Activated CD8-positive, alpha-beta memory T cell treated with anti-CD3 and anti-CD28 coated beads, Interleukin-2, amount 10 ng/mL, durations not matched to agents 7 days and 5 days (primary cell): Measurements from ENCODE around the gene NRCAM. TPM values are rescaled to one million over a fixed set of nuclear protein-coding genes. Genes with fewer than 3 reads are reported as not detected.

Source experiments
- ATAC-seq: fragments of 150-1000 bp; cut with Tn5 transposase; one replicate; pipeline ENCODE4 v1.10.0; 2021; ENCODE audit warnings: moderate library complexity
- CTCF ChIA-PET: fragments of 350-600 bp; sonication (Branson Sonifier 250); formaldehyde crosslinking; loops from one replicate; lab custom pipeline; 2021; ENCODE audit warnings: antibody characterized with exemption; lab: Charles Lee
- DNase-seq: peaks from one replicate; pipeline ENCODE4 v3.0.0-alpha.2; 2020
- H3K27ac Mint-ChIP-seq: one replicate; pipeline ENCODE4 v1.8.0; 2021; ENCODE audit warnings: mild to moderate bottlenecking, mixed read lengths
- H3K27me3 Mint-ChIP-seq: one replicate; pipeline ENCODE4 v1.8.0; 2021; ENCODE audit warnings: mixed read lengths
- H3K36me3 Mint-ChIP-seq: one replicate; pipeline ENCODE4 v1.8.0; 2021; ENCODE audit warnings: mild to moderate bottlenecking, mixed read lengths
- H3K4me1 Mint-ChIP-seq: one replicate; pipeline ENCODE4 v1.8.0; 2021; ENCODE audit warnings: mixed read lengths
- H3K4me3 Mint-ChIP-seq: one replicate; pipeline ENCODE4 v1.8.0; 2021; ENCODE audit warnings: mild to moderate bottlenecking, moderate library complexity, mixed read lengths
- H3K9me3 Mint-ChIP-seq: one replicate; pipeline ENCODE4 v1.8.0; 2022; ENCODE audit warnings: low read depth, mixed read lengths
- total RNA-seq, 2 experiments: library from RNA; stranded (reverse); gene quantifications; one replicate each; pipeline ENCODE4 v1.2.3, GENCODE V29; 2021

NRCAM gene
- total RNA-seq, 2 experiments from 2014 or later = 0.35 TPM; not detected in 1

GRCh38 chr7:108327353-108327752 lies 128.9 kb downstream of the NRCAM start:
- Mint-ChIP-seq H3K9me3 (no peaks in the 10 kb centered on the region), H3K27me3 (peaks cover 4% of the 10 kb centered on the region), H3K36me3 (no peaks in the 10 kb centered on the region), H3K4me1 (peaks cover 2% of the 10 kb centered on the region), H3K4me3 (no peak overlapping the region), H3K27ac (no peak overlapping the region)
- no peak for ATAC-seq
- DNase-seq = no peak
- CTCF ChIA-PET = no interaction called here

GRCh38 chr7:108326938-108327337 lies 129.3 kb downstream of the NRCAM start:
- H3K36me3 Mint-ChIP-seq = no peaks in the 10 kb centered on the region
- H3K27me3 Mint-ChIP-seq = peaks cover 4% of the 10 kb centered on the region
- H3K4me1 Mint-ChIP-seq = peaks cover 2% of the 10 kb centered on the region
- H3K27ac Mint-ChIP-seq = no peak overlapping the region
- no peak for ATAC-seq
- DNase-seq = no peak
- H3K9me3 Mint-ChIP-seq = no peaks in the 10 kb centered on the region
- no peak overlapping the region for H3K4me3 Mint-ChIP-seq
- CTCF ChIA-PET = no interaction called here

DNA sequence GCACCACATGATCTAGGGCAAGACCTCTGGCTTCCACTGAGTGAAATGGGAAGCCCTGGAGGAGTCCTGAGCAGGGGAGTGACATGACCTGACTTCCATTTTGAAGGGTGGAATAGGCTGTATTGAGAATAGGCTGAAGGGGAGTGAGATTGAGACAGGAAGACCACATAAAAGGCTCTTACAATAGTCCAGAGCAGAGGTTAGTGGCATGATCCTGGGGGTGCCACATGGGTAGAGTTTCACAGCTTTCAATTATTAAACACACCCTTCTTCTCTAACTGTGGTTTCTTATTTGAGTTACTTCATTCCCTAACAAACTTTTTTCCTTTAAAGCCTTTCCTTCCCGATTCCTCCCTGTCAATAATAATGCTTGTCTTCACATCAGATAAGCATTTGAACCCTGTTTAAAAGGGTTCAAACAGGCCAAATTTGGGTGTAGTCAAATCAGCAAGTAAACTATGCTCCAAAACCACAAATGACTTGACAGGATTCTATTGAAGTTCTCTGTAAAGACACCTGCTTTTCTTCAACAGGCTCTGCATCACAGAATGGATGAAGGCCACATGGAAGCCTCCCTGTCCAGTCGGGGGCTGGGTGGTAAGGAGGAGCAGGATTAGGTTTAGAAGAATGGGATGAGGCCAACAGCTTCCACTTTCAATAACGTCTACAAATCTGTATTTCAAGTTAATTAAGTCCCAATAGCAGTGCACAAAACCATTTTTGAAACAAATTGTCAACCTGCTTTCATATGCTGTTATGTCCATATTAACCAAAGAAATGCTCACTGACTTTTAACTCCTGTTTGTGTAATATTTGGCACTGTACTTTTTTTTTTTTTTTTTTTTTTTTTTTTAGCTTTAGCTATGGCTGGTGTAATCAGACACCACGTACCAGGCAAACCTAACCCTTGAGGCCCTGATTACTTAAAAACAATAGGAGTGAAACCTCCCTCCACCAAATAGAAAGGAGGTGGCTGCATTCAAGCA lies 131.9 kb downstream of the NRCAM start:
- Mint-ChIP-seq H3K36me3 (no peaks in the 10 kb centered on the region), H3K27ac (no peak overlapping the region), H3K27me3 (peaks cover 4% of the 10 kb centered on the region), H3K4me3 (no peak overlapping the region), H3K9me3 (no peaks in the 10 kb centered on the region), H3K4me1 (peaks cover 2% of the 10 kb centered on the region)
- CTCF ChIA-PET = no interaction called here
- DNase-seq (no peak), ATAC-seq (no peak)

- DNase-seq (no peak), ATAC-seq (no peak)
- H3K4me3 Mint-ChIP-seq = no peak overlapping the region
- H3K36me3 Mint-ChIP-seq = no peaks in the 10 kb centered on the region
- no peak overlapping the region for H3K27ac Mint-ChIP-seq
- no peaks in the 10 kb centered on the region for H3K9me3 Mint-ChIP-seq
- peaks cover 2% of the 10 kb centered on the region for H3K4me1 Mint-ChIP-seq
- H3K27me3 Mint-ChIP-seq = peaks cover 4% of the 10 kb centered on the region
- CTCF ChIA-PET = no interaction called here
Observed at GRCh38 chr7:108322925-108323832, 133.1 kb downstream of the NRCAM start.

- H3K36me3 Mint-ChIP-seq = no peaks in the 10 kb centered on the region
- no peaks in the 10 kb centered on the region for H3K9me3 Mint-ChIP-seq
- no peaks in the 10 kb centered on the region for H3K4me1 Mint-ChIP-seq
- H3K4me3 Mint-ChIP-seq = no peak overlapping the region
- CTCF ChIA-PET = no interaction called here
- ATAC-seq (no peak), DNase-seq (no peak)
- H3K27me3 Mint-ChIP-seq = peaks cover 4% of the 10 kb centered on the region
- no peak overlapping the region for H3K27ac Mint-ChIP-seq
Observed at GRCh38 chr7:108322046-108322445, 134.2 kb downstream of the NRCAM start.

- no peak overlapping the region for H3K27ac Mint-ChIP-seq
- H3K4me1 Mint-ChIP-seq = no peaks in the 10 kb centered on the region
- ATAC-seq (no peak), DNase-seq (no peak)
- H3K9me3 Mint-ChIP-seq = no peaks in the 10 kb centered on the region
- no peaks in the 10 kb centered on the region for H3K36me3 Mint-ChIP-seq
- CTCF ChIA-PET = no interaction called here
- H3K27me3 Mint-ChIP-seq = peaks cover 4% of the 10 kb centered on the region
- H3K4me3 Mint-ChIP-seq = no peak overlapping the region
Observed at GRCh38 chr7:108321359-108321758, 134.9 kb downstream of the NRCAM start.

- Mint-ChIP-seq H3K9me3 (no peaks in the 10 kb centered on the region), H3K36me3 (no peaks in the 10 kb centered on the region), H3K4me3 (no peak overlapping the region), H3K4me1 (no peaks in the 10 kb centered on the region), H3K27ac (no peak overlapping the region), H3K27me3 (no peaks in the 10 kb centered on the region)
- no peak for ATAC-seq
- CTCF ChIA-PET = no interaction called here
- DNase-seq = no peak
Observed at GRCh38 chr7:108316708-108317107, 139.5 kb downstream of the NRCAM start.

DNA sequence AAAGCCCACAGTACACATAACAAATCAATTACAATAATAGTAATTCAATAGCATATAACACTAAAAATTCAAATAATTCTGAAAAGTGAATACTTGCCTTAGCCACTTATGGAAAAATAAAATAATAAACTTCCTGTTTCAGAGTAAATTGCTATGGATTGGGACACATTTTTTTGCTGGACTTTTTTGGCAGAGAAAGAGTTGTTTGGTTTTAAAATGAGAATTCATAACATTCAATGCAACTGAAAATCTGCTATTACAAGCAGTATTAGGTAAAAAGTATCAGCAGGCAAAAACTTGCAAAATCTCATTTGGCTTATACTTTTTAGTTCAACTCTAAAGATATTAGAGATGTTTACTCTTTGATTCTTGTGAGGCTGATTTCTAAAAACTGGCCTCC lies 141.7 kb downstream of the NRCAM start:
- no peak overlapping the region for H3K4me3 Mint-ChIP-seq
- H3K27ac Mint-ChIP-seq = no peak overlapping the region
- DNase-seq (no peak), ATAC-seq (no peak)
- peaks cover 3% of the 10 kb centered on the region for H3K27me3 Mint-ChIP-seq
- no peaks in the 10 kb centered on the region for H3K4me1 Mint-ChIP-seq
- no peaks in the 10 kb centered on the region for H3K36me3 Mint-ChIP-seq
- CTCF ChIA-PET = no interaction called here
- H3K9me3 Mint-ChIP-seq = no peaks in the 10 kb centered on the region

- Mint-ChIP-seq H3K27me3 (peaks cover 3% of the 10 kb centered on the region), H3K4me1 (no peaks in the 10 kb centered on the region), H3K27ac (no peak overlapping the region), H3K36me3 (no peaks in the 10 kb centered on the region), H3K4me3 (no peak overlapping the region), H3K9me3 (no peaks in the 10 kb centered on the region)
- DNase-seq = no peak
- no peak for ATAC-seq
- CTCF ChIA-PET = no interaction called here
Observed at GRCh38 chr7:108314049-108314448, 142.2 kb downstream of the NRCAM start.

DNA sequence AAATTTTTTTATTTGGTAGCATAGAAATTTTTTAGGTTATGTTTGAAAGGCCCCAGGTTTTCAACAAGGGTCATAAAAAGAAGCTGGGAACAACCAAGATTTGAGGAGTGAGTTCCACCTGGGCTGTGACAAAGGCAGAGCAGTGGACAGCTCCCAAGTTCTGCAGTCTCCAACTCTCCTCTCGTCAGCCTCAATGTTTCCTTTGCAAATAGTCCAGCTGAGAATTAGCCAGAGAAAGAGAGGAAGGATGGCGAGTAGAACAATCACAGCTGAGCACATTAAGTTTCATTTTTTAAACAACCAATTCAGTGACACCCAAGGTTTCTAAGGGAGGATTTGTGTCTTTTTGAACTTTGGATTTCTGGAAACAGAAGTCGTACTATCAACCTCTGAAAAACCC lies 143.2 kb downstream of the NRCAM start:
- Mint-ChIP-seq H3K27me3 (peaks cover 6% of the 10 kb centered on the region), H3K36me3 (no peaks in the 10 kb centered on the region), H3K4me1 (no peaks in the 10 kb centered on the region), H3K4me3 (no peak overlapping the region), H3K9me3 (no peaks in the 10 kb centered on the region), H3K27ac (no peak overlapping the region)
- DNase-seq (no peak), ATAC-seq (no peak)
- CTCF ChIA-PET = no interaction called here

GRCh38 chr7:108311446-108312168 lies 144.6 kb downstream of the NRCAM start:
- no peak overlapping the region for H3K27ac Mint-ChIP-seq
- ATAC-seq (no peak), DNase-seq (no peak)
- no peaks in the 10 kb centered on the region for H3K9me3 Mint-ChIP-seq
- no peak overlapping the region for H3K4me3 Mint-ChIP-seq
- H3K36me3 Mint-ChIP-seq = no peaks in the 10 kb centered on the region
- CTCF ChIA-PET = no interaction called here
- peaks cover 6% of the 10 kb centered on the region for H3K27me3 Mint-ChIP-seq
- no peaks in the 10 kb centered on the region for H3K4me1 Mint-ChIP-seq

DNA sequence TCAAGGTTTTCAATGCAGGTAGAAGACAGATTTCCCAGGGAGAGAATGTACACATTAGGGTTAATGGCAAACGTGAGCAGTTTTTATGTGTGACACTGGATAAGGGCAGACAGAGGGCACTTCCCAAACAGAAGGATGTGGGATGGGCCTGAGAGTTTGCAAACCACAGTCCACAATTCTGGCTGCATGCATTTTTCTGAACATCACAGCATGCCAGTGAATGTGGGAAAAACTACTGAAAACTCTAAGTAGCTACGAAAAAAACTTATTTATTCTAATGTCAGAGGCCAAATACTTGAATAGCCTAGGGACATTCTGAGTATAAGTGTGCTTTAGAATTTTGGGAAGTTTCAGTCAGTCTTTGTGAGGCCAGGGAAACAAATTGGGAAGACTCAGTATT lies 145.9 kb downstream of the NRCAM start:
- H3K4me1 Mint-ChIP-seq = no peaks in the 10 kb centered on the region

DNA sequence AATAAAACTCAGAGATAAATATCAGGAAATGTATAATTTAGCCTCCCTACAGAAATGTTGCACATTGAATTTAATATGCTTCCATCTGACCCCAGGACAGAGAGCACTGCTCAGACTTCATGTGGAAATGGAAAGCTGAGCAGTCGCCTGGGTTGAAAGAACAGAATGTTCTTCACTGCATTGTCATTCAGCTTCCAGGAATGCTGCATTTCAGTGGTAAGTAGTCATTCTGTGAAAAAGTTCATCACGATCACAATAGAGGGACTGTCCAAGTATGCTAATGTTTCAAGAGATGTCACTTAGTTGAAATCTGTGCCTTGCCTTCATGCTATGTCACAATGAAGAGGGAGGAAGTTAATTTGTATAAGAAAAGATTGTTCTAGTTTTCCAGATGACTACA lies 147.3 kb downstream of the NRCAM start:
- ATAC-seq (no peak), DNase-seq (no peak)
- Mint-ChIP-seq H3K4me3 (no peak overlapping the region), H3K4me1 (no peaks in the 10 kb centered on the region), H3K27ac (no peak overlapping the region), H3K27me3 (peaks cover 9% of the 10 kb centered on the region), H3K9me3 (no peaks in the 10 kb centered on the region), H3K36me3 (no peaks in the 10 kb centered on the region)
- CTCF ChIA-PET = no interaction called here

More for the DNA sequence above, 145.9 kb downstream of the NRCAM start:
- Mint-ChIP-seq H3K27me3 (peaks cover 8% of the 10 kb centered on the region), H3K27ac (no peak overlapping the region), H3K4me3 (no peak overlapping the region), H3K9me3 (no peaks in the 10 kb centered on the region), H3K36me3 (no peaks in the 10 kb centered on the region)
- CTCF ChIA-PET = no interaction called here
- ATAC-seq = no peak
- DNase-seq = no peak
